B cell (primary cell): ENCODE results near the gene SLC39A11.

Source experiments
- EZH2 ChIP-seq: IDR thresholded peaks from 2 replicates; pipeline ENCODE4 v1.6.1; 2012; ENCODE audit warnings: borderline replicate concordance, low read depth, mild to moderate bottlenecking, moderate library complexity, low read length; ENCODE audit not compliant: insufficient read depth, poor library complexity, severe bottlenecking
- TF ChIP-seq, protein P1 (sequence below): fragments of 200-600 bp; IDR thresholded peaks from one replicate; pipeline ENCODE4 v1.8.0; 2022; ENCODE audit warnings: antibody characterized with exemption, mild to moderate bottlenecking

DNA sequence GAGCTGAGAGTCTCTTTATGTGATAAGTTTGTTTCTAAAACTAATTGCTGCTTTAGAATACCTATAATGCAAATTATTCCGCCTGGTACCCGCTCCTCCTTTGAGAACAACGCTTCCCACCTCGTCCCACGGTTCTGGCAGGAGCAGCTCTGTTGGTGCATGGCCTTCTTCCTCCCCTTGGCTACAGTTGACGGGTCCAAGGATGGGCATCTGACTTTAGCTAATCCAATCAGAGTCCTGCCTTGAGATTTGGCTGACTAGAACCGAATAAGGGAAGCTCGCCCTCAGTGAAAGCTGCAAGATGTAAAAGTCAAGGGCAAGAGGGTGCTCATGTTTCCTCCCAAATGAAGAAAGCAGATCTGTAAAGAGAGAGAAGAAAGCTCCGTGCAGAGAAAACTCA is 481.3 kb downstream of the SLC39A11 start:
- TF ChIP-seq EZH2, result no peak
- TF ChIP-seq, protein P1, sequence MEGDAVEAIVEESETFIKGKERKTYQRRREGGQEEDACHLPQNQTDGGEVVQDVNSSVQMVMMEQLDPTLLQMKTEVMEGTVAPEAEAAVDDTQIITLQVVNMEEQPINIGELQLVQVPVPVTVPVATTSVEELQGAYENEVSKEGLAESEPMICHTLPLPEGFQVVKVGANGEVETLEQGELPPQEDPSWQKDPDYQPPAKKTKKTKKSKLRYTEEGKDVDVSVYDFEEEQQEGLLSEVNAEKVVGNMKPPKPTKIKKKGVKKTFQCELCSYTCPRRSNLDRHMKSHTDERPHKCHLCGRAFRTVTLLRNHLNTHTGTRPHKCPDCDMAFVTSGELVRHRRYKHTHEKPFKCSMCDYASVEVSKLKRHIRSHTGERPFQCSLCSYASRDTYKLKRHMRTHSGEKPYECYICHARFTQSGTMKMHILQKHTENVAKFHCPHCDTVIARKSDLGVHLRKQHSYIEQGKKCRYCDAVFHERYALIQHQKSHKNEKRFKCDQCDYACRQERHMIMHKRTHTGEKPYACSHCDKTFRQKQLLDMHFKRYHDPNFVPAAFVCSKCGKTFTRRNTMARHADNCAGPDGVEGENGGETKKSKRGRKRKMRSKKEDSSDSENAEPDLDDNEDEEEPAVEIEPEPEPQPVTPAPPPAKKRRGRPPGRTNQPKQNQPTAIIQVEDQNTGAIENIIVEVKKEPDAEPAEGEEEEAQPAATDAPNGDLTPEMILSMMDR, result no peak
